A549 (cell line): ENCODE data around the gene CEP89.

ENCODE experiments used
- BCL3 ChIP-seq: fragments of >200 bp; sonication (Bioruptor Twin); formaldehyde crosslinking; IDR thresholded peaks from 3 replicates; pipeline ENCODE4 v1.6.1; 2016
- CEBPB ChIP-seq, 2 experiments: fragments of >200 bp in 1 of 2; sonication (Bioruptor Twin) in 1 of 2; formaldehyde crosslinking in 1 of 2; IDR thresholded peaks; 2 replicates each; pipeline ENCODE4 v1.6.1; 2012 to 2016
- CHD2 ChIP-seq: fragments of 150-350 bp; IDR thresholded peaks from 2 replicates; pipeline ENCODE4 v1.6.1; 2014; ENCODE audit warnings: low read length; ENCODE audit not compliant: partially characterized antibody
- CTCF ChIP-seq: fragments of >200 bp; sonication (Bioruptor Twin); formaldehyde crosslinking; IDR thresholded peaks from 3 replicates; pipeline ENCODE4 v1.5.1; 2016
- ELK1 ChIP-seq: fragments of 150-350 bp; IDR thresholded peaks from 2 replicates; pipeline ENCODE4 v1.6.1; 2014; ENCODE audit warnings: low read depth, mild to moderate bottlenecking, low read length
- EP300 ChIP-seq, 2 experiments: fragments of >200 bp; sonication (Bioruptor Twin); formaldehyde crosslinking; IDR thresholded peaks; 2 replicates in 1 of 2; 3 replicates in 1 of 2; pipeline ENCODE4 v1.6.1; 2016 to 2017
- HES2 ChIP-seq: fragments of >200 bp; sonication (Bioruptor Twin); formaldehyde crosslinking; IDR thresholded peaks from 2 replicates; pipeline ENCODE4 v1.6.1; 2016
- MAFK ChIP-seq: fragments of 450-650 bp; IDR thresholded peaks from 2 replicates; pipeline ENCODE4 v1.6.1; 2014; ENCODE audit not compliant: partially characterized antibody
- NPAS2 ChIP-seq: fragments of 250-450 bp; sonication (Bioruptor Pico); IDR thresholded peaks from 2 replicates; pipeline ENCODE4 v1.8.0; 2022; ENCODE audit warnings: mild to moderate bottlenecking, moderate library complexity, borderline replicate concordance
- PBX3 ChIP-seq: IDR thresholded peaks from 2 replicates; pipeline ENCODE4 v1.6.1; 2012
- POLR2A ChIP-seq: IDR thresholded peaks from 2 replicates; pipeline ENCODE4 v1.6.1; 2012; ENCODE audit warnings: mild to moderate bottlenecking, low read length
- SMC3 ChIP-seq: fragments of >200 bp; sonication (Bioruptor Twin); formaldehyde crosslinking; IDR thresholded peaks from 3 replicates; pipeline ENCODE4 v1.6.1; 2018; ENCODE audit warnings: inconsistent platforms

- TF ChIP-seq HES2 (no peak), CTCF (no peak), CEBPB (IDR thresholded peaks at IDR 0.05) (no peak), PBX3 (no peak), BCL3 (no peak), NPAS2 (no peak), ELK1 (no peak), MAFK (no peak), CHD2 (no peak), SMC3 (no peak), POLR2A (no peak), EP300 (IDR thresholded peaks at IDR 0.05) (no peak)
These were observed 134.2 kb downstream of the CEP89 start for GRCh38 chr19:32837531-32837930.
